Keratinocyte (primary cell): ENCODE results near the gene HECTD4.

ENCODE experiments used
- CTCF ChIP-seq, 3 experiments: IDR thresholded peaks in 1 of 3; conservative IDR thresholded peaks in 1 of 3; optimal IDR thresholded peaks in 1 of 3; 2 replicates in 2 of 3; 3 replicates in 1 of 3; pipeline versions ENCODE3 to v1.5.1; 2011; ENCODE audit warnings: low read length in 3 of 3, mild to moderate bottlenecking in 3 of 3, moderate library complexity in 2 of 3, control low read depth in 1 of 3, inconsistent platforms in 1 of 3; ENCODE audit not compliant: insufficient read depth in 2 of 3; ENCODE audit errors: extremely low read depth in 1 of 3
- EZH2 ChIP-seq: IDR thresholded peaks from one replicate; pipeline ENCODE4 v1.6.1; 2012; ENCODE audit warnings: inconsistent platforms, mild to moderate bottlenecking, low read length, moderate library complexity

GRCh38 chr12:112185093-112185923 lies 196.9 kb downstream of the HECTD4 start:
- no peak for TF ChIP-seq EZH2
- no peak for TF ChIP-seq CTCF (optimal IDR thresholded peaks at IDR 0.05 in 1 of 3, IDR thresholded peaks at IDR 0.05 in 1 of 3, conservative IDR thresholded peaks at IDR 0.05 in 1 of 3; ENCODE audit: extremely low read depth in 1 of 3, insufficient read depth in 2 of 3, low read length in 3 of 3)
